GM03348 (cell line): ENCODE measurements around the gene UPF3A.
"Not testable (repeated sequence)": the region's sequence is repeated elsewhere in the genome, so short reads cannot be mapped to it uniquely, and the experiment has no call there.

ENCODE experiments used
- DNase-seq: peaks from one replicate; pipeline ENCODE4 v3.0.0; 2012; ENCODE audit warnings: low spot score

The UPF3A gene

DNA sequence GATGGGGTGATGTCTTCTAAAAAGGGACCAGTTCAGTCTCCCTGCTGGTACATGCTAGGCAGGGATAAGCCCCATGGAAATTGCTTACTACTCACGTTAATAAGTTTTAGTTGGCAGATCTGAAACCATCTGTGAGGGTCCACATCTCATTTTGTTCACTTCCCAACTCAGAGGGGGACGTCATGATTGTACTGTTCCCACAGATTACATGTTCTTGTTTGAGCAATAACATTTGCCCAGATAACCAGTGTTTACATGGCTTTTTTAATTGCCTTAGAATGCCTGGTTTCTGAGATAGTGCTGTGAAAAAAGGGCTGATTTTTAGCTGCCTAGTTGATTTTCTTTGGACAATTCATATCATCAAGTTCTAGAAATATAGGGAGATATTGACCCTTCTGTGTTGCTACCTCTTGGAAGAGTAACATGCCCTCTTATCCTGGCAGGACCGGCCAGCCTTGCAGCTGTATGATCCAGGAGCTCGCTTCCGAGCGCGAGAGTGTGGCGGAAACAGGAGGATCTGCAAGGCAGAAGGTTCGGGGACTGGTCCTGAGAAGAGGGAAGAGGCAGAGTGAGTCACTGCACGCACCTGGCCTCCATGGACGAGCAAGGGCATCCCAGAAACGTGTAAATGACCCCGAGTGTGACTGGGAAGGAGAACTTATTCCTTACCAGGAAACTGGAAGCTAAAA lies 23.1 kb downstream of the UPF3A start:
- DNase-seq, result no peak

DNA sequence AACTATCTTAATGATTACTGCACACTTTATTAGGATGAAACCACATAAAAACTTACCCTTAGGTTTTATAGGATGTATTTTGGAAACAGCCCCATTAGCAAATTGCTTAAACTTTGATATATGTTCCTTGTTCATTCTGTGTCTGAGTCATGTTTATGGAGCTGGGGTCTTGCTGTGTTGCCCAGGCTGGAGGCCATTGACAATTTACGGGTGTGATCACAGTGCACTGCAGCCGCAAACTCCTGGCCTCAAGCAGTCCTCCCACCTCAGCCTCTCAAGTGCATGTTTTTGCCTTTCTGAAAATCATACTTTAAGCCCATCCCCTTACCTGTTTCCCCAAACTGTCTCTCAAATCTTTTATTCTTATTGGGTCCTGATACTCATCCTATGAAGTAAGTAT lies 27.7 kb downstream of the UPF3A start:
- DNase-seq, result no peak

DNA sequence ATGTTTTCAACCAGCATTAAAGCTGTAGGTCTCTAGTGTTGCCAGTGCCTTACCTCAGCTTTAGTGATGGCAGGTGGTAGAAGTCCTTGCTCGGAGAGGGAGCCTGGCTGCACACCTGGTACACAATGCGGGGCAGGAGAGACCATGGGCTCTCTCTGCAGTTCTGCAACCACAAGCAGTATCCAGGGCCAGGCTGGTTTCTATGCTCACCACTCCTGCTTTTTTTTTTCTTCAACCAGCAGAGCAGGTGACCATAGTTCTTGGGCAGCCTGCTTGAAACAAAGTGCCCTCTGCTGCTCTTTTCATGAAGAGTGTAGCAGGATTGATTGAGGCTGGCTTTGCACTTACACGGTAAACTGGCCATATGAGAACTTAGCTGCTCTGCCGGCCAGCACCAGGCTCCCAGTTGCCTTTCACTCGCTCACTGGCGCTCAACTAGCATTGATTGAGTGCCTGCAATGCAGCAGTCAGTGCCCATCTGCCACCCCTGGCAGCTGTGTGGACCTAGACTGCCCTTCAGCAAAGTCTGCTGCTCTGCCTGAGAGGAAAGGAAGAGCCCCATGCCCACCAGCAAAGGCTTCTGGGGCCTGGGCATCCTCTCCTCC lies 28.5 kb downstream of the UPF3A start:
- DNase-seq, result no peak

DNA sequence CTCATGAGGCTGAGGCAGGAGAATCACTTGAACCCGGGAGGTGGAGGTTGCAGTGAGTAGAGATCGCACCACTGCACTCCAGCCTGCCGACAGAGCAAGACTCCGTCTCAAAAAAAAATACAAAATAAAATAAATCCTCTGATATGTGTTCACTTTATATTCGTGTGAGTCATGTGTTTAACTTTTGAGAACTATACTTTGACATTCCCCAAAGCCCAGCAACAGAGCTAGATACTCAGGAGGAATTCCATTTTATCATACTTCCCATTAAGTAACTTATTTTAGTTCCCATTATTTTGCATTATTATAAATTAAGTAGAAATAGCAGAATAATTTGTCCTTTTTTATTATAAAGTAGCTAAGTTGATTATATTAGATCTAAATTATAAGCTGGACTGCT lies 29.6 kb downstream of the UPF3A start:
- DNase-seq, result no peak

DNA sequence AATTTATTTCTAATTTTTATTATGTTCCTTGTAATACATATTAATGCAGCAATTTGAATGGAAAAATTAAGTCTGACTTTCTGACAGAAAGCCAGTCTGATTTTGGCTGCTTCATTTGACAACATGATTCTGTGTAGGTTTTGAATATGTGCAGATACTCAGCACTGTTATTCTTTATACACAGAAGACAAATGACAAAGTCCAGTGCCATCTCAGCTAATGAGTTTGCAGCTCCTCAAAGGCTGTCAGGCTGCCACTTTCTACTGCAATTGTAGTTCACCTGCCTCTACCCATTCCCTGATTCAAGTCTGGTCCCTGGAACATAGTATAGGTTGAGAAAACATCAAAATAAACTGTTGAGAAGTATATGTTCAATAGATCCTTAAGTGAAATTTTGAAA lies 30.0 kb downstream of the UPF3A start:
- no peak for DNase-seq

DNA sequence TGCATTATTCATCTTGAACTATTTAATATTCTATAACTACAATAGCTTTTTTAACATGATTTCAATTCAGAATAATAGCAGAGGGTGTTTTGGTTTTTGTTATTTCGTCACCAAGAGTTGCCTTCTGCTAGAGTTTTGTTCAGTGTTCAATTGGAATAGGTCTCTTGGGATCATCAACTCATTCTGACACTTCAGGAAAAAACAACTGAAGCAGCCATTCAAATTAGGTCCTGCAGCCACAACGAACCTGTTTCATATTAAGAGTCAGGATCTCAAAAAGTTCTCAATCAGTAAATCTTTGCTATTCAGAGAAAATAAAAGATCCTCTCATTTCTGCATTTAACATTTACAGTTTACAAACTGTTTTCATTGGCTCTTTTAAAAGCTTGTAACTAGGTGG lies 30.5 kb downstream of the UPF3A start:
- DNase-seq, result peak; percentile 39

DNA sequence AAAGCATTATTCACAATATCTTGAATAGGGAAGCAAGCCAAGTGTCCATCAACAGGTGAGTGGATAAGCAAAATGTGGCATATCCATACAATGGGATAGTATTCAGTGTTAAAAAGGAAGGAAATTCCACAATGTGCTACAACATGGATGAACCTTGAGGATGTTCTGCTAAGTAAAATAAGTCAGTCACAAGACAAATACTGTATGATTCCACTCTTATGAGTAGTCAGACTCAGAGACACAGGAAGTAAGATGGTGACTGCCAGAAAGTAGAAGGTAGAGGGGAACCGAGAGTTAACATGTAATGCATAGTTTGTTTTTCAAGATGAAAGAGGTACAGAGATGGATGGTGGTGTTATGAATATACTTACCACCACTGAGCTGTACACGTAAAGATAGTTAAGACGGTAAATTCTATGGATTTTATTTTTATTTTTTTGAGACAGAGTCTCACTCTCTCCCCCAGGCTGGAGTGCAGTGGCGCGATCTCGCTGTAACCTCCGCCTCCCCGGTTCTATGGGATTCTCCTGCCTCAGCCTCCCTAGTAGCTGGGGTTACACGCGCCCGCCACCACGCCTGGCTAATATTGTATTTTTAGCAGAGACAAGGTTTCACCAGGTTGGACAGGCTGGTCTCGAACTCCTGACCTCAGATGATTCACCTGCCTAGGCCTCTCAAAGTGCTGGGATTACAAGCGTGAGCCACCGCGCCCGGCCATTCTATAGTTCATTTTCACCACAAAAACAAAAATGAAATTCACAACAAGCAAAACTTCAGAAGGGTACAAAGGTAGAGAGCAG lies 31.9 kb downstream of the UPF3A start:
- no peak for DNase-seq

DNA sequence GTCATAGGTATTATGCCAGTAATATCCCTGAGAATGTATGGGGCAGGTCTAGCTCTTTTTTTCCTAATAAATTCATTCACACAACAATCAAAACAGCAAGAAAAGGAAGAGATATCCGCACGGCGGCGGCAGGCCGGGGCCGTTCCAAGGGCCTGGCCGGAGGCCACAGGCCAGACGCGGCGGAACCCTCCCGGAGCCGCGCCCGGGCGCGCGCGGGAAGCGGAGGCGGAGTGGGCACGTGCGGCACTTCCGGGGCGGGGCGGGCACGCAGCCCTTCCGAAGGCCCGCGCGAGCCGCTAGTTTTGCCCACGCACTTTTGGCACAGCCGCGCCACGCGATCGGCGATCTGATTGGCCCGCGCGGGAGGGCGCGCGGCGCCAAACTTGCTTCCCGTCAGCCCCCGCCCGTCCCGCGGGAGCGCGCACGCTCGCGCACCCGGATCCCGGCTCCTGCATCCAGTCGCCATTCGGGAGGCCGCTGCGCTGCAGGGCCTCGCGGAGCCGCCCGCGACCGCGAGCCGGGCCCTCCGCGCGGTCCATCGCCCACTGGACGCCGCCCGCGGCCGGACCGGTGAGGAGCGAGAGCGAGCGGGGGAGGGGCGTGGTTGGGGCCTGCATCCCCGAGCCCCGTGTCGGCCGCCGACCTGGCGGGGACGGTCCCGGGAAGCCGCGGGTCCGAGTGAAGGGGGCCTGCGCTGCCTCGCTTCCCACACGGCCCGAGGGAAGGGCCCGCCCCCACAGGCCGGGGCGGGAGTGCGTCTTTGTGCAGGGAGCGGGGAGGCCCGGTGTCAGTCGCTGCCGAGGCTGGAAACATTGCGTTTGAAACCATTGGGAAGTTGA lies 32.9 kb downstream of the UPF3A start, which contains the start of gene CHAMP1:
Gene CHAMP1 (plus strand): TSS at position 430 of the 839 bp plus-strand sequence. CDS start 9,340 bp downstream, outside the sequence.
- peak; percentile 99 for DNase-seq

DNA sequence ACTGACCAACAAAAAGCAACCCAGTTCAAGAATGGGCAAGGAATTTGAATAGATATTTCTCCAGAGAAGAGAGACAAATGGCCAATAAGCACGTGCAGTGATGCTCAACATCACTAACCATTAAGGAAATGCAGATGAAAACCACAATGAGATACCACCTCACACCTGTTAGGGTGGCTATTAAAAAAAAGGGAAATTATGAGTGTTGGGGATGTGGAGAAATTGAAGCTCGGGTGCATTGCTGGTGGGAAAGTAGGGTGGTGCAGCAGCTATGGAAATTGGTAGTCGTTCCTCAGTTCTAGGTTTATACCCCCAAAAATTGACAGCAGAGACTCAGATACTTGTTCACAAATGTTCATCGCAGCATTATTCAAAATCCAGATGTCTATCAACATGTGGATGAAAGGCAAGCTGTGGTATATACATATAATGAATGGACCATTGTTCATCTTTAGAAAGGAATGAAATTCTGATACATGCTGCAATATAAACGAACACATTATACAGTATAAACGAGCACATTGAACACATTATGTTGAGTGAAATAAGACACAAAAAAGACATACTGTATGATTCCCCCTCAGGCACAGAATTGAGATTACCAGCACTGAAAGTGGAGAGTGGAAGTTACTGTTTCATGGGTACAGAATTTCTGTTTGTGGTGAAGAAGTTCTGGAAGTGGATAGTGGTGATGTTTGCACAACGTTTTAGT lies 33.8 kb downstream of the UPF3A start:
- DNase-seq, result no peak

DNA sequence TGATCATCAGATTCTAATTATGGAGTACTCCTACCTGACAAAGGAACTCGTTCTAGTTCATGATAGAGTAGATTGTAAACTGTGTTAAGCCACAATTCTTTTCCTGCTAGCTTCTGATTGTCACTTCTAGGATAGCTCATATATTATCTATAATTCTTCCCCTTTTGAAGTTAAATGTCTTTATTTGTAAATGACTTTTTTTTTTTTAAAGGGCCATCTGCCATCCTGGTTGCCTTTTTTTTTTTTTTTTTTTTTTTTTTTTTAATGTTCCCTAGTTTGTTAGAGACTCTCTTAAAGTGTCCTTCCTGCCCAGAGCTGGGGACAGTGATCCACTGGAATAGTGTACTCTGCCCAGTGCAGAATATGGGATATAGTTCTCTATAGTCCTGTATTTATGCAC lies 37.2 kb downstream of the UPF3A start:
- no peak for DNase-seq

DNA sequence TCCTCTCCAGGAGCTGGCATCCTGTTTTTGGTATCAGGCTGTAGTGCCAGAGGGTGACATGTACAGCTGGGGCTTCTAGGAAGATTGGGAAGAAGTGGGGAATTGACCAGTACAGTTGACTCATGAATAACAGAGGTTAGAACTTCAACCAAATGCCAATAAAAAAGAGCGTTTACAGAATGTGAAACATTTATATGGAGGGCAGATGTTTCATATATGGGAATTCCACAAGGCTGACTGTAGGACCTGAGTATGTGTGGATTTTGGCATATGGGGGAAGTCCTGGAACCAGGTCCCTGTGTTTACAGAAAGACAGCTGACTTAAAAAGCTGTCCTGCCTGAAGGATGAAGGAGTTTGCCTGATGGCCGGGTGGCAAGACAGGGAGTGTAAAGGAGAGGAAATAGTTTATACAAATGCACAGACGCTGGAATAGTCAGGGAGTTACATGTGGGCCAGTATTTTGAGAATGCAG lies 38.1 kb downstream of the UPF3A start:
- DNase-seq, result peak; percentile 73

DNA sequence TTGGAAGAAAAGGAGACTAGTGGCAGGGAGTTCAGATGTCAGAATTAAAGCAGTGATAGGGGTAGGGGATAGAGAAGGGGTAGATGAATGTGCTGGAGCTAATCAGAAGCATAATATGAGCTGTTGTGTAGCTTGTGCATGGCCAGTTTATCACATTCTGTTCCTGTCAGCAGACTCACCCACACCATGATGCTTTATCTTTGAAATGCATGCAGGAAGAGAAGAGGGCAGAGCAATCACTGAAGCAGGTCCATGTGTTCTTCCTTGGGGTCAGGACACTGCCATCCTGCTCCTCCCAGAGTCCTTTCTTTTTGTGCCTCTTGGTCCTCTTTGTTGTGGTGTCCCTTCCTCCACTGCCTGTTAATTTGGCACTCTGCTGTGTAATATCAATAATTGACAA lies 38.7 kb downstream of the UPF3A start:
- DNase-seq, result no peak

DNA sequence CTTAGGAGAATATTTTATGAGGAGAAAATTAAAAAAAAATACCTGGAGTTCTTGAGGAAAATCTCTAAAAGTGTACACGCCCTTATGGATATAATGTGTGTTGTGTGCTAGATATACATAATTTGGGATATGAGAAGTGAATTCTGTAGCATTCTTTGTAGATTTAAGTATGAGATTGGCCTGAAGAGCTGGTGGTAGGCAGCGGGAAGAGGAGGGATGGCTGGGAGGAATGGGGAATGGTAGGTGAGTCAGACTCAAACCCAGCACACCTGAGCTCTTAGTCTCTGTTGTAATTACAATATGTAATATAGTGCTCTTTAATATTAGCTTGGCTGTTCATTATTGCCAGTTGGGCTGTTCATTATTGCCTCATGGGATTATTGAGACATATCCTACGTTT lies 39.9 kb downstream of the UPF3A start:
- no peak for DNase-seq

DNA sequence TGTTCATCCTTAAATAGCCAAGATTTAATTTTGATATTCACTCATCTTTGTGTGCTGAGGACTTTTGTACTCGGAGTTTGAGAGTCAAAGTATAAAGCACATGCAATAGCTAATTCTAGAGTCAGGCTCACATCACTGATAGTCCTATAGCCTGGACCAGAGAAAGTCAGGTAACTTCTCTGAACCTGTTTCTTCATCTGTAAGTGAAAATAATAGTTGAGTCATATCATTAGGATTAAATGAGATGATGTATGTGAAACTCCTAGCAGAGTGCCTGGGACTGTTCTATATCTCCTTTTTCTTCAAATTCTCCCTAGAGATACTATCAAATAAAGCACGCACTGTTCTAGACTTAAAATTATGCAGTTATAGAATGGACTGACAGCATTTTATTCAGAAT lies 41.9 kb downstream of the UPF3A start:
- DNase-seq, result no peak

DNA sequence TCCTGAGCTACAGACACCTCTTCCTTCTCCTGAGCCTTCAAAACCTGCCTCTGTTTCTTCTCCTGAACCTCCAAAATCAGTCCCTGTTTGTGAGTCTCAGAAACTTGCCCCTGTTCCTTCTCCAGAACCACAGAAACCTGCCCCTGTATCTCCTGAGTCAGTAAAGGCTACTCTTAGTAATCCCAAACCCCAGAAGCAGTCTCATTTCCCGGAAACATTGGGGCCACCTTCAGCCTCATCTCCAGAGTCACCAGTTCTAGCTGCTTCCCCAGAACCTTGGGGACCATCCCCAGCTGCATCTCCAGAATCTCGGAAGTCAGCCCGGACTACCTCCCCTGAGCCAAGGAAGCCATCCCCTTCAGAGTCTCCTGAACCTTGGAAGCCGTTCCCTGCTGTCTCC lies 42.9 kb downstream of the UPF3A start:
- no peak for DNase-seq

DNA sequence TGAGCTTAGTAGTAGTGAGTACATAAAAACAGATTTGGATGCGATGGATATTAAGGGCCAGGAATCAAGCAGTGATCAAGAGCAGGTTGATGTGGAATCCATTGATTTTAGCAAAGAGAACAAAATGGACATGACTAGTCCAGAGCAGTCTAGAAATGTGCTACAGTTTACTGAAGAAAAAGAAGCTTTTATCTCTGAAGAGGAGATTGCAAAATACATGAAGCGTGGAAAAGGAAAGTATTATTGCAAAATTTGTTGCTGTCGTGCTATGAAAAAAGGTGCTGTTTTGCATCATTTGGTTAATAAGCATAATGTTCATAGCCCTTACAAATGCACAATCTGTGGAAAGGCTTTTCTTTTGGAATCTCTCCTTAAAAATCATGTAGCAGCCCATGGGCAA lies 44.3 kb downstream of the UPF3A start:
- DNase-seq, result no peak

DNA sequence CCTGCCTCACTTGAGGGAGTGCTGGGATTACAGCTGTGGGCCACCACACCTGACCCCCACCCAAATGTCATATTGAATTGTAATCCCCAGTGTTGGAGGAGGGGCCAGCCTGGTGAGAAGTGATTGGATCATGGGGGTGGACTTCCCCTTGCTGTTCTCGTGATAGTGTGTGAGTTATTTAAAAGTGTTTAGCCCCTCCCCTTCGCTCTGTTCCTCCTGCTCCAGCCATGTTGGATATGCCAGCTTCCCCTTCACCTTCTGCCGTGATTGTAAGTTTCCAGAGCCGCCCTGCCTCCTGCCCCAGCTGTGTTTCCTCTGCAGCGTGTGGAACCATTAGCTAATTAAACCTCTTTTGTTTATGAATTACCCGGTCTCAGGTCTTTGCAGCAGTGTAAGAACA lies 46.6 kb downstream of the UPF3A start:
- DNase-seq, result no peak

DNA sequence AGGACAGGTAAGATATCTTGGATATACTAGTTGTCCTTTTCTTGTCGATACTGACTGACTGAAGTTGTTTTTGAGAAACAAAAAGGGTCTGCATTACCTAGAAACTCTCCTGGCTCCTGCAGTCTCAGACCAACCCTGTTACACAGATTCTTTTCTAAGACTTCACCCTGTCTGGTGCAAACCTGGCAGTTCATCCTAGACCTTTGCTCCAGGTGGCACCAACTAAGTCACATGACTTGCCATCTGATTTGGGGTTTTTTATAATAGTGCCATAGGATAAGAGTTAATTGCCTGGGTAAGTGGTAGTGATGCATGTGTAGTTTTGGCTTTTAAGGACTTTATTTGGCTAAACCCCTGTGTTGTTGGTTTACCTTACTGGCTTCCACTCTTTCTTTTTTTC lies 47.2 kb downstream of the UPF3A start:
- DNase-seq, result no peak

DNA sequence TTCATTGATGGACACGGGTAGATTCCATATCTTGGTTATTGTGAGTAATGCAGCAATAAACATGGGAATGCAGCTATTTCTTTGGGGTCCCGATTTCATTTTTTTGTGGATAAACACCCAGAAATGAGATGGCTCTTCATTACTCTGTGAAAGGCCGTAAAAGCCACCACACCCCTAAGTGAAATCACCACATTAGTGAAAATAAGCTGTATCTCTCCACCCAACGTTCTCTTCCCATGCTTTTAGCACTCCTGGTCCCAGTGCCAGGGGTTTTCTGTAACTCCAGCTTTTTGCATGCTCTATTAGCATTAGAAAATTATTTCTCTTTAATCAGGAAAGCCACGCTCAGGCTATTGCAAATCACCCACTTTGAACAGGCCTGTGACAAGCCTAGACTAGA lies 48.7 kb downstream of the UPF3A start:
- no peak for DNase-seq

DNA sequence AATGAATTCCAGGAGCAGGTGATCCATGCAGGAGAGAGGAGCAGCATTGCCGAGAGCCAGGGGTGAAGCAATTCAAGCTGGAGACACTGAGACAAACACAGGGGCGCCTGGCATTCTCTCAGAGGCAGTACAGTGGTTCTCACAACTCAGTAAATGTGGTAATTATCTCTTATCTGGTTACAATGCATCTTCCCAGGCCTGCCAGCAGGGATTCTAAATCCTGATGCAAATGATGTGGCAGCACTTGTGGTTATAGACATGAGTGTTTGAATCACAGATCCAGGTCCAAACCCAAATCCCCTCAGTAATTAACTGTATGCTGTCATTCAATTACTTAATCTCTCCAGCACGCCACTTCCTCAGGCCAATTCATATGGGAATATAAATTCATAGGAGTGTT lies 52.5 kb downstream of the UPF3A start:
- not testable (repeated sequence) for DNase-seq

DNA sequence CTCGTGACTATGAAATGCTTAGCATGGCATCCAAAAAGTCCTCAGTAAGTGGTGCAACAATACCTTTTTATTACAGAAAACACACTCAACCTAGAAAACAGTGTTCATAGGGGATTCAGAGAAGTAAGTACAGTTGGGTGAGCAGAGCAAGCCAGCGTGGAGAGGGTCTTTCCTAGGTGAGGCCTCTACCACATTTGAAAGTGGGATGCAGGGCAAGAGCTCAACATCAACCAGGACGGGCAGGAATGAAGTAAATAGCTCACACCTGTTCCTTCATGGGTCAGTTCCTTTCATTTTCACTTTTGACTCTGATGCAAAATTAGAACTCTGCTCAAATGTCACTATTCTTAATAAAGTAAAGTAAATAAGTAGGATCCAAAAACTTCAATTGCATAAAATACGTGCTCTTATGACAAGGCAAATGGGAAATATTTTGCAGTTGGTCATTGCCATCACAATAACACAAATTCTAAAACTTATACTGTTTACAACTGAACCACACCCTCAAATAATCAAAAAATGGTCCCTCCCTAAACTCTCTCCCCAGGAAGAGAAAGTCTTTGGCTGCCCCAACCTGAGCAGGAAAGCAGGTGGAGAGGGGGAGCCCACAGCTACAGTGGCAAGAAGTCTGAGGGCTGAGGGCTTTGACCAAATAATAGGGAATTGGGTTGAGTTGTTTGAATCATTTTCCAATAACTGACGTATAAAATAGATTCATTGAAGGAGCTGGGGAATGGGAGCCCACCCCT lies 53.1 kb downstream of the UPF3A start:
- DNase-seq, result no peak
